SK-N-SH treated with all-trans-retinoic acid at 6 μM for 48 hours (cell line): ENCODE measurements around the gene FERMT2.

Source experiments
- ATAC-seq: fragments of 200-7000 bp; cut with Tn5 transposase; 3 replicates; pipeline ENCODE4 v1.9.1; 2020; ENCODE audit warnings: mild to moderate bottlenecking, moderate library complexity
- ARNTL ChIP-seq: fragments of 450-650 bp; formaldehyde crosslinking; IDR thresholded peaks from 2 replicates; pipeline ENCODE4 v1.5.0; 2020; ENCODE audit warnings: low read depth, mild to moderate bottlenecking, moderate library complexity, borderline replicate concordance
- BACH2 ChIP-seq: fragments of 250-450 bp; sonication (Bioruptor Pico); IDR thresholded peaks from 2 replicates; pipeline ENCODE4 v1.9.0; 2021; ENCODE audit warnings: mild to moderate bottlenecking, borderline replicate concordance
- CREB5 ChIP-seq: fragments of 250-450 bp; sonication (Bioruptor Pico); IDR thresholded peaks from 2 replicates; pipeline ENCODE4 v1.5.1; 2020; ENCODE audit warnings: low read depth, mild to moderate bottlenecking, moderate library complexity
- CSDC2 ChIP-seq: fragments of 250-450 bp; sonication (Bioruptor Pico); IDR thresholded peaks from 2 replicates; pipeline ENCODE4 v1.5.0; 2020; ENCODE audit warnings: mild to moderate bottlenecking, moderate library complexity
- ESRRG ChIP-seq: fragments of 250-450 bp; sonication (Bioruptor Pico); IDR thresholded peaks from 2 replicates; pipeline ENCODE4 v1.6.1; 2021; ENCODE audit warnings: mild to moderate bottlenecking
- GLIS3 ChIP-seq: fragments of 250-450 bp; sonication (Bioruptor Pico); IDR thresholded peaks from 2 replicates; pipeline ENCODE4 v1.5.0; 2020; ENCODE audit warnings: mild to moderate bottlenecking, moderate library complexity
- OSR1 ChIP-seq: fragments of 250-450 bp; sonication (Bioruptor Pico); IDR thresholded peaks from 2 replicates; pipeline ENCODE4 v1.8.0; 2022; ENCODE audit warnings: moderate library complexity, mild to moderate bottlenecking, inconsistent platforms
- PPARA ChIP-seq: fragments of 250-450 bp; sonication (Bioruptor Pico); IDR thresholded peaks from 2 replicates; pipeline ENCODE4 v1.5.0; 2020; ENCODE audit warnings: mild to moderate bottlenecking, borderline replicate concordance
- RARB ChIP-seq: fragments of 250-450 bp; sonication (Bioruptor Pico); IDR thresholded peaks from 2 replicates; pipeline ENCODE4 v1.8.0; 2021; ENCODE audit warnings: mild to moderate bottlenecking, moderate library complexity
- SNAI2 ChIP-seq: fragments of 250-450 bp; sonication (Bioruptor Pico); IDR thresholded peaks from 2 replicates; pipeline ENCODE4 v1.5.0; 2020; ENCODE audit warnings: mild to moderate bottlenecking, moderate library complexity
- TOX ChIP-seq: fragments of 250-450 bp; sonication (Bioruptor Pico); IDR thresholded peaks from 2 replicates; pipeline ENCODE4 v1.8.0; 2021; ENCODE audit warnings: mild to moderate bottlenecking, moderate library complexity, borderline replicate concordance
- TSHZ2 ChIP-seq: fragments of 250-450 bp; sonication (Bioruptor Pico); IDR thresholded peaks from 2 replicates; pipeline ENCODE4 v1.5.0; 2020; ENCODE audit warnings: mild to moderate bottlenecking, moderate library complexity
- ZC3H10 ChIP-seq: fragments of 250-450 bp; sonication (Bioruptor Pico); IDR thresholded peaks from 2 replicates; pipeline ENCODE4 v1.5.1; 2021; ENCODE audit warnings: mild to moderate bottlenecking, moderate library complexity
- ZFP3 ChIP-seq: fragments of 250-450 bp; sonication (Bioruptor Pico); IDR thresholded peaks from 2 replicates; pipeline ENCODE4 v1.5.0; 2020; ENCODE audit warnings: mild to moderate bottlenecking, moderate library complexity
- ZNF565 ChIP-seq: fragments of 450-650 bp; formaldehyde crosslinking; conservative IDR thresholded peaks from 2 replicates; pipeline ENCODE4 v1.5.0; 2020; ENCODE audit warnings: low read depth, mild to moderate bottlenecking, moderate library complexity
- ZNF70 ChIP-seq: fragments of 450-650 bp; formaldehyde crosslinking; IDR thresholded peaks from 2 replicates; pipeline ENCODE4 v1.5.0; 2020; ENCODE audit warnings: mild to moderate bottlenecking, moderate library complexity
- TF ChIP-seq, protein P1 (sequence below): fragments of 250-450 bp; sonication (Bioruptor Pico); IDR thresholded peaks from 2 replicates; pipeline ENCODE4 v1.5.1; 2021; ENCODE audit warnings: mild to moderate bottlenecking, moderate library complexity
- TF ChIP-seq, protein P2 (sequence below): fragments of 250-450 bp; sonication (Bioruptor Pico); IDR thresholded peaks from 2 replicates; pipeline ENCODE4 v1.8.0; 2021; ENCODE audit warnings: low read depth, mild to moderate bottlenecking, moderate library complexity, borderline replicate concordance

Gene FERMT2

DNA sequence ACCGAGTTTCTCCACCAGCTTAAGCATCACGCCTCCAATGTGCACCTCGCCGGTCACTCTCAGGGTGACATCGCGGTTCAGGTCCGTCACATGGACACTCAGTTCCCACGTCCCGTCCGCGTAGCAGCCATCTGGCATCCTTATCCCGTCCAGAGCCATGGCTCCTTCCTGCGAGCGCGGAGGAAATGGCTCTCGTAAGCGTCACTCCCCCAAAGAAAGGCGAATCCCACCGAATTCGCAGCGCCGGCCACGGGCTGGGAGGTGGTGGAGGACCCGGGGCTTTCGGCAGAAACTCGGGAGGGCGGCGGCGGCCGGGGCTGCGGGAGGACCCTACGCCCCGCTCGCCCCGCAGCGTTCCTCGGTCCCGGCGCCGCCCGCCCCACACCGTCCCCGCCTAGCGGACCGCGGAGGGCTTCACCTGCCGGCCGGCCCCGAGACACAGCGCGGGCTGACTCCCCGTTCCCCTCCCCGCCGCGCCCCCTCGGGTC is 396 bp downstream of the FERMT2 start (continued):
- no peak for TF ChIP-seq SNAI2 (CRISPR knock-in tag)

- peak; percentile 57 for ATAC-seq
- TF ChIP-seq TOX (CRISPR knock-in tag) (no peak), OSR1 (CRISPR knock-in tag) (no peak), ARNTL (CRISPR knock-in tag) (no peak), BACH2 (CRISPR knock-in tag) (no peak), ZNF70 (CRISPR knock-in tag) (no peak), SNAI2 (CRISPR knock-in tag) (no peak), PPARA (CRISPR knock-in tag) (no peak), ESRRG (CRISPR knock-in tag) (no peak), ZC3H10 (CRISPR knock-in tag) (no peak), TSHZ2 (CRISPR knock-in tag) (no peak), ZNF565 (CRISPR knock-in tag) (no peak), RARB (CRISPR knock-in tag) (no peak)
- TF ChIP-seq, protein P1, sequence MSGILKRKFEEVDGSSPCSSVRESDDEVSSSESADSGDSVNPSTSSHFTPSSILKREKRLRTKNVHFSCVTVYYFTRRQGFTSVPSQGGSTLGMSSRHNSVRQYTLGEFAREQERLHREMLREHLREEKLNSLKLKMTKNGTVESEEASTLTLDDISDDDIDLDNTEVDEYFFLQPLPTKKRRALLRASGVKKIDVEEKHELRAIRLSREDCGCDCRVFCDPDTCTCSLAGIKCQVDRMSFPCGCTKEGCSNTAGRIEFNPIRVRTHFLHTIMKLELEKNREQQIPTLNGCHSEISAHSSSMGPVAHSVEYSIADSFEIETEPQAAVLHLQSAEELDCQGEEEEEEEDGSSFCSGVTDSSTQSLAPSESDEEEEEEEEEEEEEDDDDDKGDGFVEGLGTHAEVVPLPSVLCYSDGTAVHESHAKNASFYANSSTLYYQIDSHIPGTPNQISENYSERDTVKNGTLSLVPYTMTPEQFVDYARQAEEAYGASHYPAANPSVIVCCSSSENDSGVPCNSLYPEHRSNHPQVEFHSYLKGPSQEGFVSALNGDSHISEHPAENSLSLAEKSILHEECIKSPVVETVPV = no peak
- TF ChIP-seq, protein P2, sequence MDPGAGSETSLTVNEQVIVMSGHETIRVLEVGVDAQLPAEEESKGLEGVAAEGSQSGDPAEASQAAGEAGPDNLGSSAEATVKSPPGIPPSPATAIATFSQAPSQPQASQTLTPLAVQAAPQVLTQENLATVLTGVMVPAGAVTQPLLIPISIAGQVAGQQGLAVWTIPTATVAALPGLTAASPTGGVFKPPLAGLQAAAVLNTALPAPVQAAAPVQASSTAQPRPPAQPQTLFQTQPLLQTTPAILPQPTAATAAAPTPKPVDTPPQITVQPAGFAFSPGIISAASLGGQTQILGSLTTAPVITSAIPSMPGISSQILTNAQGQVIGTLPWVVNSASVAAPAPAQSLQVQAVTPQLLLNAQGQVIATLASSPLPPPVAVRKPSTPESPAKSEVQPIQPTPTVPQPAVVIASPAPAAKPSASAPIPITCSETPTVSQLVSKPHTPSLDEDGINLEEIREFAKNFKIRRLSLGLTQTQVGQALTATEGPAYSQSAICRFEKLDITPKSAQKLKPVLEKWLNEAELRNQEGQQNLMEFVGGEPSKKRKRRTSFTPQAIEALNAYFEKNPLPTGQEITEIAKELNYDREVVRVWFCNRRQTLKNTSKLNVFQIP (CRISPR knock-in tag) = no peak
Measured at GRCh38 chr14:52949711-52950409, 990 bp downstream of the FERMT2 start.

DNA sequence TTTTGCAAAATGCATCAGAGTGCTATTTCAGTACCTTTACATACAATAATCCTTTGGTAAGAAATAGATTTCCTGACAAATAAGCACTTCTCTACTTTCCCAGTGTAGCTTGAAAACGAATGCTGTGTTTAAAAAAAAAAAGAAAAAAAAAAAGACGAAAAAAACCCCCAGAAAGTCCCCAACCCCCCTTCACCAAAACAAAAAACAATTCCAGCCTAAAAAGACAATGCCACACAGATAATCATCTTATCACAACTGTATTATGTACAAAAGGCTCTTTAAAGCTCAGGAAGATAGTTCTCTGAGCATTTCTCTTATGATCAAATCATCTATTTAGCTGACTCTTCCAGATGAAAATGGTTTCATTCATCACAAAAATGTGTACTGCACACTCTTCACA is 1.6 kb downstream of the FERMT2 start:
- TF ChIP-seq CREB5 (CRISPR knock-in tag) = no peak
- TF ChIP-seq ESRRG (CRISPR knock-in tag) = no peak
- TF ChIP-seq ARNTL (CRISPR knock-in tag) = no peak
- TF ChIP-seq GLIS3 (CRISPR knock-in tag) = no peak
- TF ChIP-seq CSDC2 (CRISPR knock-in tag) = no peak
- no peak for ATAC-seq

DNA sequence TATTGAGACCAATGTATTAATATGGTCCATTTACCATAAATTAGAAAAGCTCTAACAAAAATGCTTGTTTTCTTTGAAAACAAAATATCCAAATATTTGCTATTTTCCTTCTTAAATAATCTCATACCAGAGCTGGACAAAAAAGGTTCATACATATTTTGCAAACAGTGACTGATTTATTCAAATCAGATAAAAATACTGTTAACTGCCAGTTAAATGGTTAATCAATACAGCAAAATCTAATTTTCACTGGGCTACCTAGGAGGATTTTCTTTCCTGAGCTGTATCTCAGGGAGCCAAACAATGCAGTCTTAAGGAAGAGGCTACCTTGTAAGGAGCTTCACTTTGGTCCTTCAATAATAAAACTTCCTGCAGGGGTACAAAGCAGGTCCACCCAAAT is 2.0 kb downstream of the FERMT2 start:
- TF ChIP-seq CSDC2 (CRISPR knock-in tag) (no peak), GLIS3 (CRISPR knock-in tag) (no peak), SNAI2 (CRISPR knock-in tag) (no peak), ZFP3 (CRISPR knock-in tag) (no peak)
- TF ChIP-seq, protein P1 = no peak
- TF ChIP-seq, protein P2 (CRISPR knock-in tag) = no peak
- no peak for ATAC-seq
